Activated CD8-positive, alpha-beta memory T cell treated with anti-CD3 and anti-CD28 coated beads for 24 hours (primary cell): Measurements from ENCODE around the gene SEMG1.

ENCODE experiments used
- DNase-seq: peaks from one replicate; pipeline ENCODE4 v3.0.0-alpha.2; 2020

The SEMG1 gene

GRCh38 chr20:45206725-45207124 is at the start of gene SEMG1:
TSS of gene SEMG1 (plus strand) at chr20:45207033. CDS start at chr20:45207054, 21 bp downstream.
- no peak for DNase-seq

GRCh38 chr20:45157962-45158361 is 48.9 kb upstream of the SEMG1 start:
- DNase-seq: no peak

- no peak for DNase-seq
Measured at GRCh38 chr20:45163083-45163803, 43.6 kb upstream of the SEMG1 start.

GRCh38 chr20:45164906-45165305 is 41.9 kb upstream of the SEMG1 start:
- DNase-seq: no peak

- no peak for DNase-seq
Measured at GRCh38 chr20:45173522-45173921, 33.3 kb upstream of the SEMG1 start.

GRCh38 chr20:45174434-45175364 is 32.1 kb upstream of the SEMG1 start, which contains the start of gene PI3:
TSS of gene PI3 (plus strand) at chr20:45174902. CDS start at chr20:45174923, 21 bp downstream.
- no peak for DNase-seq

GRCh38 chr20:45176526-45177267 is 30.1 kb upstream of the SEMG1 start:
- no peak for DNase-seq

GRCh38 chr20:45179166-45179565 is 27.7 kb upstream of the SEMG1 start:
- no peak for DNase-seq

- DNase-seq: no peak
Measured at GRCh38 chr20:45181639-45182038, 25.2 kb upstream of the SEMG1 start.

- DNase-seq: no peak
Measured at GRCh38 chr20:45183084-45183483, 23.7 kb upstream of the SEMG1 start.

- no peak for DNase-seq
Measured at GRCh38 chr20:45187693-45188092, 19.1 kb upstream of the SEMG1 start.

GRCh38 chr20:45189067-45189609 is 17.7 kb upstream of the SEMG1 start:
- DNase-seq: no peak

- no peak for DNase-seq
Measured at GRCh38 chr20:45189861-45190260, 17.0 kb upstream of the SEMG1 start.

- DNase-seq: no peak
Measured at GRCh38 chr20:45191926-45192325, 14.9 kb upstream of the SEMG1 start.

GRCh38 chr20:45193331-45193730 is 13.5 kb upstream of the SEMG1 start:
- no peak for DNase-seq

- no peak for DNase-seq
Measured at GRCh38 chr20:45209924-45210323, 3.1 kb downstream of the SEMG1 start.

GRCh38 chr20:45211569-45212474 is 5.0 kb downstream of the SEMG1 start:
- DNase-seq: no peak

GRCh38 chr20:45212836-45213235 is 6.0 kb downstream of the SEMG1 start:
- no peak for DNase-seq

- no peak for DNase-seq
Measured at GRCh38 chr20:45218124-45218523, 11.3 kb downstream of the SEMG1 start.

GRCh38 chr20:45218636-45219035 is 11.8 kb downstream of the SEMG1 start:
- DNase-seq: no peak

- DNase-seq: no peak
Measured at GRCh38 chr20:45221076-45221475, 14.2 kb downstream of the SEMG1 start, which contains the start of gene SEMG2. TSS of gene SEMG2 (plus strand) at chr20:45221373. CDS start at chr20:45221390, 17 bp downstream.

- no peak for DNase-seq
Measured at GRCh38 chr20:45223136-45223535, 16.3 kb downstream of the SEMG1 start.
